SK-N-SH treated with all-trans-retinoic acid at 6 μM for 48 hours (cell line): ENCODE data around the gene CAVIN1.

Source experiments
- ATAC-seq: fragments of 200-7000 bp; cut with Tn5 transposase; 3 replicates; pipeline ENCODE4 v1.9.1; 2020; ENCODE audit warnings: mild to moderate bottlenecking, moderate library complexity
- ARNTL ChIP-seq: fragments of 450-650 bp; formaldehyde crosslinking; IDR thresholded peaks from 2 replicates; pipeline ENCODE4 v1.5.0; 2020; ENCODE audit warnings: low read depth, mild to moderate bottlenecking, moderate library complexity, borderline replicate concordance
- BACH2 ChIP-seq: fragments of 250-450 bp; sonication (Bioruptor Pico); IDR thresholded peaks from 2 replicates; pipeline ENCODE4 v1.9.0; 2021; ENCODE audit warnings: mild to moderate bottlenecking, borderline replicate concordance
- CREB5 ChIP-seq: fragments of 250-450 bp; sonication (Bioruptor Pico); IDR thresholded peaks from 2 replicates; pipeline ENCODE4 v1.5.1; 2020; ENCODE audit warnings: low read depth, mild to moderate bottlenecking, moderate library complexity
- CSDC2 ChIP-seq: fragments of 250-450 bp; sonication (Bioruptor Pico); IDR thresholded peaks from 2 replicates; pipeline ENCODE4 v1.5.0; 2020; ENCODE audit warnings: mild to moderate bottlenecking, moderate library complexity
- CSRNP3 ChIP-seq: fragments of 250-450 bp; sonication (Bioruptor Pico); IDR thresholded peaks from 2 replicates; pipeline ENCODE4 v1.5.1; 2021; ENCODE audit warnings: mild to moderate bottlenecking, moderate library complexity
- ESRRG ChIP-seq: fragments of 250-450 bp; sonication (Bioruptor Pico); IDR thresholded peaks from 2 replicates; pipeline ENCODE4 v1.6.1; 2021; ENCODE audit warnings: mild to moderate bottlenecking
- GLIS3 ChIP-seq: fragments of 250-450 bp; sonication (Bioruptor Pico); IDR thresholded peaks from 2 replicates; pipeline ENCODE4 v1.5.0; 2020; ENCODE audit warnings: mild to moderate bottlenecking, moderate library complexity
- ISL1 ChIP-seq: fragments of 250-450 bp; sonication (Bioruptor Pico); IDR thresholded peaks from 2 replicates; pipeline ENCODE4 v2.1.2; 2022; ENCODE audit warnings: mild to moderate bottlenecking, moderate library complexity
- POU6F1 ChIP-seq: fragments of 250-450 bp; sonication (Bioruptor Pico); IDR thresholded peaks from 2 replicates; pipeline ENCODE4 v1.8.0; 2021; ENCODE audit warnings: low read depth, mild to moderate bottlenecking, moderate library complexity, borderline replicate concordance
- PPARA ChIP-seq: fragments of 250-450 bp; sonication (Bioruptor Pico); IDR thresholded peaks from 2 replicates; pipeline ENCODE4 v1.5.0; 2020; ENCODE audit warnings: mild to moderate bottlenecking, borderline replicate concordance
- RARB ChIP-seq: fragments of 250-450 bp; sonication (Bioruptor Pico); IDR thresholded peaks from 2 replicates; pipeline ENCODE4 v1.8.0; 2021; ENCODE audit warnings: mild to moderate bottlenecking, moderate library complexity
- SNAI2 ChIP-seq: fragments of 250-450 bp; sonication (Bioruptor Pico); IDR thresholded peaks from 2 replicates; pipeline ENCODE4 v1.5.0; 2020; ENCODE audit warnings: mild to moderate bottlenecking, moderate library complexity
- TOX ChIP-seq: fragments of 250-450 bp; sonication (Bioruptor Pico); IDR thresholded peaks from 2 replicates; pipeline ENCODE4 v1.8.0; 2021; ENCODE audit warnings: mild to moderate bottlenecking, moderate library complexity, borderline replicate concordance
- TSHZ2 ChIP-seq: fragments of 250-450 bp; sonication (Bioruptor Pico); IDR thresholded peaks from 2 replicates; pipeline ENCODE4 v1.5.0; 2020; ENCODE audit warnings: mild to moderate bottlenecking, moderate library complexity
- ZC3H10 ChIP-seq: fragments of 250-450 bp; sonication (Bioruptor Pico); IDR thresholded peaks from 2 replicates; pipeline ENCODE4 v1.5.1; 2021; ENCODE audit warnings: mild to moderate bottlenecking, moderate library complexity
- ZFP3 ChIP-seq: fragments of 250-450 bp; sonication (Bioruptor Pico); IDR thresholded peaks from 2 replicates; pipeline ENCODE4 v1.5.0; 2020; ENCODE audit warnings: mild to moderate bottlenecking, moderate library complexity
- ZFP30 ChIP-seq: fragments of 450-650 bp; formaldehyde crosslinking; IDR thresholded peaks from 2 replicates; pipeline ENCODE4 v1.5.0; 2022; ENCODE audit warnings: mild to moderate bottlenecking, moderate library complexity
- ZNF565 ChIP-seq: fragments of 450-650 bp; formaldehyde crosslinking; conservative IDR thresholded peaks from 2 replicates; pipeline ENCODE4 v1.5.0; 2020; ENCODE audit warnings: low read depth, mild to moderate bottlenecking, moderate library complexity
- ZNF70 ChIP-seq: fragments of 450-650 bp; formaldehyde crosslinking; IDR thresholded peaks from 2 replicates; pipeline ENCODE4 v1.5.0; 2020; ENCODE audit warnings: mild to moderate bottlenecking, moderate library complexity
- ZNF8 ChIP-seq: fragments of 450-650 bp; formaldehyde crosslinking; IDR thresholded peaks from 2 replicates; pipeline ENCODE4 v1.5.0; 2020; ENCODE audit warnings: mild to moderate bottlenecking, moderate library complexity

CAVIN1 gene

GRCh38 chr17:42380935-42381334 is 42.1 kb downstream of the CAVIN1 start (continued):
- TF ChIP-seq ARNTL (CRISPR knock-in tag) (no peak), ZFP3 (CRISPR knock-in tag) (no peak), SNAI2 (CRISPR knock-in tag) (no peak), ESRRG (CRISPR knock-in tag) (no peak)
- TF ChIP-seq, all 23 proteins: peak for 0

- peak; percentile 56 for ATAC-seq
- no peak for TF ChIP-seq CSDC2 (CRISPR knock-in tag)
- TF ChIP-seq CREB5, result no peak
- no peak for TF ChIP-seq ZNF8 (CRISPR knock-in tag)
- TF ChIP-seq ZFP3 (CRISPR knock-in tag), result no peak
- TF ChIP-seq RARB (CRISPR knock-in tag), result no peak
- no peak for TF ChIP-seq GLIS3 (CRISPR knock-in tag)
- TF ChIP-seq SNAI2 (CRISPR knock-in tag), result no peak
- TF ChIP-seq ZNF565 (CRISPR knock-in tag), result no peak
- TF ChIP-seq ISL1 (CRISPR knock-in tag), result no peak
These were observed 44.0 kb downstream of the CAVIN1 start for GRCh38 chr17:42378959-42379594.

GRCh38 chr17:42378359-42378958 is 44.6 kb downstream of the CAVIN1 start:
- no peak for ATAC-seq
- TF ChIP-seq RARB (CRISPR knock-in tag) (no peak), BACH2 (CRISPR knock-in tag) (no peak), ARNTL (CRISPR knock-in tag) (no peak), ZNF565 (CRISPR knock-in tag) (no peak), CSRNP3 (CRISPR knock-in tag) (no peak), TOX (no peak), ZFP3 (CRISPR knock-in tag) (no peak), ZC3H10 (CRISPR knock-in tag) (no peak), ZNF8 (CRISPR knock-in tag) (no peak)
- TF ChIP-seq, all 23 proteins: peak for 0

- ATAC-seq, result no peak
- TF ChIP-seq ZNF8 (CRISPR knock-in tag) (no peak), ARNTL (CRISPR knock-in tag) (no peak), ZFP30 (CRISPR knock-in tag) (no peak), ZC3H10 (CRISPR knock-in tag) (no peak), POU6F1 (CRISPR knock-in tag) (no peak), PPARA (CRISPR knock-in tag) (no peak), ZNF70 (CRISPR knock-in tag) (no peak), TOX (no peak), CSRNP3 (CRISPR knock-in tag) (no peak), TSHZ2 (CRISPR knock-in tag) (no peak)
These were observed 49.2 kb downstream of the CAVIN1 start for GRCh38 chr17:42373896-42374295.
